Progenitor cell of endocrine pancreas (in vitro differentiated cells): ENCODE data around the gene ZNF771. TPM values are rescaled to one million over a fixed set of nuclear protein-coding genes. Genes with fewer than 3 reads are reported as not detected.
A peak's percentile ranks its signal among the peaks of the same experiment; 100 is the strongest.

Experiments used
- DNase-seq: peaks from one replicate; pipeline ENCODE4 v3.0.0; 2021; ENCODE audit warnings: low spot score; ENCODE audit not compliant: unreplicated experiment
- H3K27ac Mint-ChIP-seq: 2 replicates; pipeline ENCODE4 v1.8.0; 2021; ENCODE audit warnings: mild to moderate bottlenecking, moderate library complexity, mixed read lengths
- H3K27me3 Mint-ChIP-seq: 2 replicates; pipeline ENCODE4 v1.8.0; 2021; ENCODE audit warnings: mixed read lengths
- H3K36me3 Mint-ChIP-seq: 2 replicates; pipeline ENCODE4 v1.8.0; 2022; ENCODE audit warnings: mixed read lengths; ENCODE audit not compliant: insufficient read depth
- H3K4me1 Mint-ChIP-seq: 2 replicates; pipeline ENCODE4 v1.8.0; 2021; ENCODE audit warnings: low read depth, mixed read lengths
- H3K4me3 Mint-ChIP-seq: 2 replicates; pipeline ENCODE4 v1.8.0; 2021; ENCODE audit warnings: low read depth, mild to moderate bottlenecking, moderate library complexity, mixed read lengths
- H3K9me3 Mint-ChIP-seq: 2 replicates; pipeline ENCODE4 v1.8.0; 2021; ENCODE audit warnings: low read depth, mixed read lengths
- CTCF ChIP-seq: fragments of 200-600 bp; sonication (generic); IDR thresholded peaks from one replicate; pipeline ENCODE4 v1.5.0; 2021; ENCODE audit warnings: antibody characterized with exemption, mild to moderate bottlenecking; ENCODE audit not compliant: unreplicated experiment
- total RNA-seq: library from RNA; stranded (reverse); gene quantifications from 2 replicates; pipeline ENCODE4 v1.2.1, GENCODE V29; 2021

The ZNF771 gene
- total RNA-seq, 1 donor from 2014 or later, result 13.7 TPM

DNA sequence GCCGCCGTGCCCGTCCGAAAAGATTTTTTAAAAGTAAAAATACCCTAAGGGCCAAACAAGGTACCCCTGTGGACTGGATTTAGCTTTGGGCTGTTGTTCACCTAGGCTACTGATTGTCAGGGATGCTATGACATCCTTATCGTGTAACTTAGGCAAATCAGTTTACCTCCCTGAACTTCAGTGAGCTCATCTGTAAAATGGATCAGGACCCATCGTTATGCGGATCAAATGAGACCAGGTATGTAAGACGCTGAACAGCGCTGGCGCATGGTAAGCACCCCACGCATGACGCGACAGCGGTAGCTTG lies 658 bp upstream of the ZNF771 start:
- peaks cover 2% of the 10 kb centered on the region for H3K36me3 Mint-ChIP-seq
- H3K4me1 Mint-ChIP-seq, result peaks cover 11% of the 10 kb centered on the region
- no peaks in the 10 kb centered on the region for H3K27me3 Mint-ChIP-seq
- H3K27ac Mint-ChIP-seq, result peak overlapping the region; percentile 96
- peak overlapping the region; percentile 84 for H3K4me3 Mint-ChIP-seq
- H3K9me3 Mint-ChIP-seq, result no peaks in the 10 kb centered on the region
- TF ChIP-seq CTCF, result no peak
- DNase-seq, result no peak

- Mint-ChIP-seq H3K27me3 (no peaks in the 10 kb centered on the region), H3K9me3 (no peaks in the 10 kb centered on the region), H3K36me3 (peaks cover 5% of the 10 kb centered on the region), H3K27ac (peak overlapping the region; percentile 5), H3K4me3 (peak overlapping the region; percentile 73), H3K4me1 (peaks cover 10% of the 10 kb centered on the region)
- no peak for TF ChIP-seq CTCF
- DNase-seq, result no peak
Observed at GRCh38 chr16:30407804-30408534, 563 bp downstream of the ZNF771 start.

GRCh38 chr16:30409125-30410060 lies 2.0 kb downstream of the ZNF771 start:
- Mint-ChIP-seq H3K27ac (peak overlapping the region; percentile 64), H3K9me3 (no peaks in the 10 kb centered on the region), H3K36me3 (peaks cover 8% of the 10 kb centered on the region), H3K27me3 (no peaks in the 10 kb centered on the region), H3K4me1 (peaks cover 10% of the 10 kb centered on the region), H3K4me3 (peak overlapping the region; percentile 73)
- peak; percentile 94 for TF ChIP-seq CTCF
- DNase-seq, result peak; percentile 95

DNA sequence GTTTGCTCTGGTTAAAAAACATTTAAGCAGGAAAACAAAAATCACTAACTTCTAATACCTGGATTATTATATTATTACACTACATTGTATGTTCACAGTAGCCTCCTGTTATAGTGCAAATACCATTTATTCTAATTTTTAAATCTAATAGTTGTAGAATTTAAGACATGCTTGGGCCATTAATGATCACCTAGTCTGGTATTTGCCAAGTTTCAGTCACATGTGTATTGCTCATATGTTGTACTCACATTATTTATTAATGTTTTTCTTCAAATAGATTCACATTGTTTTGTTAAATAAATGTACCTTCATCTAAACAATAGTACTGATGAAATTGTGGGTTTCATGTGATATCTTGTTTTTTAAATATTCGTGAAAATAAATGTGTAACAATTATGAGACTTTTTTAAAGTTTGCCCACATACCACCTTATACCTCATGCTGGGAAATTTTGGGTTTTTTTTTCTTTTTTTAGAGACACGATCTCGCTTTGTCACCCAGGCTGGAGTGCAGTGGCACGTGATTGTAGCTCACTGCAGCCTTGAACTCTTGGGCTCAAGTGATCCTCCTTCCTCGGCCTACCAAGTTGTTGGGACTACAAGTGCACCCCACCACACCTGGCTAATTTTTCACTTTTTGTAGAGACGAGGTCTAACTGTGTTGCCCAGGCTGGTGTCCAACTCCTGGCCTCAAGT lies 5.9 kb downstream of the ZNF771 start:
- Mint-ChIP-seq H3K27me3 (no peaks in the 10 kb centered on the region), H3K4me3 (no peak overlapping the region), H3K9me3 (no peaks in the 10 kb centered on the region), H3K36me3 (peaks cover 10% of the 10 kb centered on the region), H3K4me1 (peaks cover 4% of the 10 kb centered on the region), H3K27ac (peak overlapping the region; percentile 49)
- no peak for DNase-seq
- no peak for TF ChIP-seq CTCF

DNA sequence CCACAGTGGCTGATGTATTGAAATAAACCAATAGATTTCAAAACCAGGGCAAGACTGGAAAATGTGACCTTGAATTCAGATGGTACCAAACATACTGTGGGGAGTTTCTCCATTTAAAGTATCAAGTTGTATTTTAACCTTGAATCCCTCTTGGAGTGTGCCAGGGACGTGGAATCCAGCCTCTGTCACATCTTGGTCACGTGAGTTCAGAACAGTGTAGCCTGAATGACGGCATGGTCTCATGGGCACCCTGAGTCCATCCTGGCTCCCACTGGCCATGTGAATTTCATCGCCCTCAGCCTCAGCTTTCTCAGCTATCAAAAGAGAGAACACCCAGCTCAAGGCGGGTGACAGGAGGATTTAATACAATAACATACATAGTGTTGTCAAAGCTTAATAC lies 6.8 kb downstream of the ZNF771 start:
- no peak for TF ChIP-seq CTCF
- DNase-seq, result no peak
- Mint-ChIP-seq H3K27ac (peak overlapping the region; percentile 49), H3K4me1 (peaks cover 3% of the 10 kb centered on the region), H3K4me3 (no peak overlapping the region), H3K27me3 (no peaks in the 10 kb centered on the region), H3K36me3 (peaks cover 10% of the 10 kb centered on the region), H3K9me3 (no peaks in the 10 kb centered on the region)
